SK-N-SH (cell line): ENCODE data around the gene PPP1R27. TPM values are rescaled to one million over a fixed set of nuclear protein-coding genes. Genes with fewer than 3 reads are reported as not detected.

ENCODE experiments used
- CTCF ChIA-PET: fragments of 300-600, 350-600 bp; formaldehyde crosslinking; extraction: SDS; loops from one replicate; lab custom pipeline; 2021; lab: Yijun Ruan, JAX
- POLR2A ChIA-PET: fragments of 350-600 bp; sonication (Branson Sonifier 250); formaldehyde crosslinking; extraction: SDS; loops from one replicate; lab custom pipeline; 2020; ENCODE audit warnings: antibody characterized with exemption, inconsistent platforms; lab: Yijun Ruan, JAX
- DNase-seq: peaks from one replicate; pipeline ENCODE4 v3.0.0; 2012
- H2AFZ ChIP-seq: fragments of 200-600 bp; sonication (generic); 2 replicates; pipeline ENCODE4 v1.8.1; 2016; ENCODE audit warnings: antibody characterized with exemption, mild to moderate bottlenecking, low read depth
- H3F3A ChIP-seq: fragments of 200-600 bp; sonication (generic); replicated peaks from 2 replicates; pipeline ENCODE3; 2016; ENCODE audit warnings: antibody characterized with exemption, mild to moderate bottlenecking; ENCODE audit not compliant: insufficient read depth
- H3K27ac ChIP-seq, 2 experiments: fragments of 200-500 bp in 1 of 2; fragments of 200-600 bp in 1 of 2; sonication (Bioruptor generic) in 1 of 2; sonication (generic), shearing (Covaris generic) in 1 of 2; 2 replicates each; pipeline versions ENCODE4 v1.5.1 to v1.6.1; 2014 to 2016; ENCODE audit warnings: low read depth in 2 of 2, inconsistent platforms in 1 of 2, low read length in 1 of 2, mild to moderate bottlenecking in 1 of 2, mixed read lengths in 1 of 2
- H3K27me3 ChIP-seq: fragments of 200-600 bp; sonication (generic), shearing (Covaris generic); 2 replicates; pipeline ENCODE4 v1.6.1; 2016; ENCODE audit warnings: mixed run types; ENCODE audit not compliant: insufficient read depth
- H3K36me3 ChIP-seq, 2 experiments: fragments of 200-500 bp in 1 of 2; fragments of 200-600 bp in 1 of 2; sonication (Bioruptor generic) in 1 of 2; sonication (generic) in 1 of 2; replicated peaks in 1 of 2; 2 replicates each; pipeline versions ENCODE3 to v1.5.1; 2014 to 2016; ENCODE audit warnings: low read length in 1 of 2, mild to moderate bottlenecking in 1 of 2; ENCODE audit not compliant: insufficient read depth in 2 of 2, control insufficient read depth in 1 of 2
- H3K4me1 ChIP-seq, 2 experiments: fragments of 200-500 bp in 1 of 2; fragments of 200-600 bp in 1 of 2; sonication (Bioruptor generic) in 1 of 2; sonication (generic), shearing (Covaris generic) in 1 of 2; 2 replicates each; pipeline versions ENCODE4 v1.5.1 to v1.6.1; 2014 to 2016; ENCODE audit warnings: low read depth in 1 of 2, low read length in 1 of 2, mixed run types in 1 of 2; ENCODE audit not compliant: insufficient read depth in 2 of 2, control insufficient read depth in 1 of 2
- H3K4me2 ChIP-seq: fragments of 200-600 bp; sonication (generic), shearing (Covaris generic); 2 replicates; pipeline ENCODE4 v1.6.1; 2017; ENCODE audit warnings: mixed run types
- H3K4me3 ChIP-seq, 2 experiments: fragments of 200-500 bp in 1 of 2; fragments of 200-600 bp in 1 of 2; sonication (Bioruptor generic) in 1 of 2; sonication (generic), shearing (Covaris generic) in 1 of 2; 2 replicates each; pipeline versions ENCODE4 v1.5.1 to v1.8.1; 2014 to 2016; ENCODE audit warnings: low read depth in 2 of 2, inconsistent platforms in 1 of 2, low read length in 1 of 2, mild to moderate bottlenecking in 1 of 2, mixed read lengths in 1 of 2, moderate library complexity in 1 of 2
- H3K79me2 ChIP-seq: fragments of 200-600 bp; sonication (generic); 2 replicates; pipeline ENCODE4 v1.8.1; 2017; ENCODE audit warnings: mild to moderate bottlenecking; ENCODE audit not compliant: insufficient read depth
- H3K9ac ChIP-seq: fragments of 200-600 bp; sonication (generic); 2 replicates; pipeline ENCODE4 v1.6.1; 2017; ENCODE audit warnings: mixed run types
- H3K9me2 ChIP-seq: fragments of 200-600 bp; sonication (generic); 2 replicates; pipeline ENCODE4 v1.6.1; 2017; ENCODE audit warnings: mixed run types
- H3K9me3 ChIP-seq: fragments of 200-600 bp; sonication (generic); 2 replicates; pipeline ENCODE4 v1.6.1; 2017; ENCODE audit warnings: mixed run types, mild to moderate bottlenecking, moderate library complexity
- H4K20me1 ChIP-seq: fragments of 200-600 bp; sonication (generic); 2 replicates; pipeline ENCODE4 v1.6.1; 2017; ENCODE audit warnings: mild to moderate bottlenecking, mixed run types; ENCODE audit not compliant: insufficient read depth
- GABPA ChIP-seq: IDR thresholded peaks from 2 replicates; pipeline ENCODE4 v1.4.0; 2012; ENCODE audit warnings: low read depth, mild to moderate bottlenecking
- NRF1 ChIP-seq: IDR thresholded peaks from 2 replicates; pipeline ENCODE4 v1.6.1; 2012; ENCODE audit warnings: low read depth, mild to moderate bottlenecking, low read length
- POLR2AphosphoS5 ChIP-seq: IDR thresholded peaks from 2 replicates; pipeline ENCODE4 v1.6.1; 2012; ENCODE audit warnings: low read depth, low read length
- RXRA ChIP-seq: IDR thresholded peaks from 2 replicates; pipeline ENCODE4 v1.4.0; 2012; ENCODE audit warnings: low read depth, mild to moderate bottlenecking, borderline replicate concordance
- TCF12 ChIP-seq: IDR thresholded peaks from 2 replicates; pipeline ENCODE4 v1.4.0; 2012
- WGBS: methylation state at CpG from one replicate; pipeline ENCODE4 v1.1.6; 2017; ENCODE audit warnings: low lambda C conversion rate; 5-methylcytosine and 5-hydroxymethylcytosine counted together
- polyA plus RNA-seq, 3 experiments: library from polyadenylated mRNA; depleted of rRNA; stranded (reverse); fragments of >200 nt; gene quantifications; 2 replicates each; pipeline ENCODE4 v1.2.3, GENCODE V29; 2012
- TF ChIP-seq, protein P1 (sequence below): IDR thresholded peaks from 2 replicates; pipeline ENCODE4; 2012
- TF ChIP-seq, protein P2 (sequence below): fragments of 150-350 bp; IDR thresholded peaks from 2 replicates; pipeline ENCODE4 v1.6.1; 2017; ENCODE audit warnings: antibody characterized with exemption, low read length, low read depth, borderline replicate concordance

The PPP1R27 gene
- polyA plus RNA-seq, 1 of the 3 experiments (the other 2 are of a cell fraction) = 0.07 TPM

DNA sequence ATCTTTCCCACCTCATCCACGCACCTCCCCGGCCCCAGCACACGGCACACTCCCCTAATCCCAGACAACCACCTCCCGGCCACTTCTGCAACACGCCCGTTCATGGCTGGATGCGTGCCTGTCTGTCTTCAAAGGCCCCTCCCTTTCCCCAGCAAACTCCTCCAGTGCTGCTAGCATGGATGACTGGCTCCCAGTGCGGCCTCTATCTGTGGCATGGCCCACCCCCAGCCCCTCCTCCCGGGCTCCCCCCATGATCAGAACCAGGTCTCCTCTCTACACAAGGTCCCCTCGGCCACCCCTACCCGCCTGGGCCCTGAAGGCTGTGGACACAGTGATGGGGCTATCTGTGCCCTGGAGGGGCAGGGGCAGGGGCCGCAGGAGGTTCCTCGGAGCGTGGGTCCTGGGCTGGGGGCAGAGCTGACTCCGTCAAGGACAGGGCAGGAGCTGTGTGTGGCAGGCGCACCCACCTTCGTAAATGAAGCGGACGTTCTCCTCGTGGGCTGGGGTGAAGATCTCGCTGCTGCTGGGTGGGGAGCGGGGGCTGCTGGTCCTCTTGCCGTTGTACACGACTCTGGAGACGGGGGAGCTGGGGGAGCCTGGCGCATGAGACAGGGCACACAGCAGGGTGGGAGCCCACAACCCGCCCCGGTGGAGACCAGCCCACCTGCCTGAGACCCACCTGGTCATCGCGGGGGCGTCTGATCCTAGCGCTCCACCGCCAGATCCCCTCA lies 10.9 kb downstream of the PPP1R27 start:
- TF ChIP-seq, protein P1, sequence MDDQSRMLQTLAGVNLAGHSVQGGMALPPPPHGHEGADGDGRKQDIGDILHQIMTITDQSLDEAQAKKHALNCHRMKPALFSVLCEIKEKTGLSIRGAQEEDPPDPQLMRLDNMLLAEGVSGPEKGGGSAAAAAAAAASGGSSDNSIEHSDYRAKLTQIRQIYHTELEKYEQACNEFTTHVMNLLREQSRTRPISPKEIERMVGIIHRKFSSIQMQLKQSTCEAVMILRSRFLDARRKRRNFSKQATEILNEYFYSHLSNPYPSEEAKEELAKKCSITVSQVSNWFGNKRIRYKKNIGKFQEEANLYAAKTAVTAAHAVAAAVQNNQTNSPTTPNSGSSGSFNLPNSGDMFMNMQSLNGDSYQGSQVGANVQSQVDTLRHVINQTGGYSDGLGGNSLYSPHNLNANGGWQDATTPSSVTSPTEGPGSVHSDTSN = no peak
- Histone ChIP-seq H3K36me3 (peaks cover 0 to 5% of the 10 kb centered on the region in 2 experiments), H2AFZ (no peak overlapping the region), H3K9me3 (no peaks in the 10 kb centered on the region), H3K4me1 (peaks cover 0 to 16% of the 10 kb centered on the region in 2 experiments; a peak in 1 of 4 replicates), H3F3A (peaks cover 3% of the 10 kb centered on the region), H3K9ac (no peak overlapping the region), H3K4me2 (no peak overlapping the region), H4K20me1 (peaks cover 17% of the 10 kb centered on the region; the same call in 1 of the 2 replicates), H3K27me3 (no peaks in the 10 kb centered on the region), H3K4me3 (no peak overlapping the region), H3K27ac (no peak overlapping the region), H3K9me2 (no peaks in the 10 kb centered on the region), H3K79me2 (peaks cover 20% of the 10 kb centered on the region)
- 94% methylated on average over 25 of the region's 33 CpGs for WGBS
- CTCF ChIA-PET = interaction anchor here (0.6 to 2.4 kb wide), 2 partner anchors 89 to 1797 kb away, joined by 3 to 11 read pairs; no protein-coding TSS in a partner anchor
- no peak for DNase-seq
- POLR2A ChIA-PET = no interaction called here

DNA sequence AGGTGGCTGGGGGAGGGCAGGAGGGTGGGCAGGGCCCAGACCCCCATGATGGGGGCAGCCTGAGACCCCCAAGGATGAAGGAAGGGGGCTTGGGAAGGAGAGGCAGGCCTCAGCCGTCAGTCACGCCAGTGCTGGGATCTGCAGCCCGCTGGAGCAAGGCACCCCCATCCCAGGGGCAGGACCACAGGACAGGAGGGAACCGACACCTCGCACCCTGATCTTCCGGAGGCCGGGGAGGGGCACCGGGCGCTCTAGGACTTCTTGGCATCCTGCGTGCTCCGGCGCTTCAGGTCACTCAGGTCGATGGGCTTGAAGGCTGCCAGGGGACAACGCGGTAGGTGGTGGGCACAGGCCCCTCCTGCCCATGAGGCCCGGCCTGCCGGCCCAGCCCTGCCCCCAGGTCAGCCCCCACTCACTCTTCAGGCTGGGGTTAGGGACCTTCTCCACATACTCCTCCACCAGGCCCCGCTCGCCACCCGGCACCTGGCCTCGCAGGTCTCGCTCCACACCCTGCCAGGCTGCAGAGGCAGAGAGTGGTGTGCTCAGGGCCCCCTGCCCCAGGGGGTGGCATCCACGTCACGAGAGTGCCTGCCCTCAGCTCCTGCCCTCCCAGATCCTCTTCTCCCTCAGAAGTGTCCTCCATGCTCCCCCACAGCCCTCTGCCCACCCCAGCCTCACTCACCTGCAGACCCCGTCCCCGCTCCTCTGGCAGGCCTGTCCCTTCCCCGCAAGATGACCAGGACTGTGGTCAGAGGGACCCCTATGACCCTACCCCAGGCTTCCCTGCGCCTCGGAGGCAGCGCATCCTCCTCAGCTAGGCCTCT lies 11.6 kb downstream of the PPP1R27 start:
- Histone ChIP-seq H2AFZ (no peak overlapping the region), H3K9ac (no peak overlapping the region), H3K79me2 (peaks cover 14% of the 10 kb centered on the region), H3K4me1 (peaks cover 0 to 11% of the 10 kb centered on the region in 2 experiments; a peak in 1 of 4 replicates), H3K9me3 (no peaks in the 10 kb centered on the region), H3K9me2 (no peaks in the 10 kb centered on the region), H3K27me3 (no peaks in the 10 kb centered on the region), H3K4me2 (no peak overlapping the region), H4K20me1 (peaks cover 13% of the 10 kb centered on the region; the same call in 1 of the 2 replicates), H3K36me3 (peaks cover 0 to 5% of the 10 kb centered on the region in 2 experiments), H3F3A (peaks cover 3% of the 10 kb centered on the region), H3K4me3 (no peak overlapping the region), H3K27ac (no peak overlapping the region)
- no peak for TF ChIP-seq GABPA
- no peak for TF ChIP-seq NRF1
- TF ChIP-seq, protein P1 = no peak
- TF ChIP-seq RXRA = no peak
- TF ChIP-seq POLR2AphosphoS5 = no peak
- TF ChIP-seq, protein P2, sequence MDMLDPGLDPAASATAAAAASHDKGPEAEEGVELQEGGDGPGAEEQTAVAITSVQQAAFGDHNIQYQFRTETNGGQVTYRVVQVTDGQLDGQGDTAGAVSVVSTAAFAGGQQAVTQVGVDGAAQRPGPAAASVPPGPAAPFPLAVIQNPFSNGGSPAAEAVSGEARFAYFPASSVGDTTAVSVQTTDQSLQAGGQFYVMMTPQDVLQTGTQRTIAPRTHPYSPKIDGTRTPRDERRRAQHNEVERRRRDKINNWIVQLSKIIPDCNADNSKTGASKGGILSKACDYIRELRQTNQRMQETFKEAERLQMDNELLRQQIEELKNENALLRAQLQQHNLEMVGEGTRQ = no peak
- TF ChIP-seq TCF12 = no peak
- CTCF ChIA-PET = interaction anchor here (1.1 to 2.6 kb wide), 4 partner anchors 11 to 101 kb away, joined by 3 to 17 read pairs (median 4); no protein-coding TSS in a partner anchor
- POLR2A ChIA-PET = no interaction called here
- no peak for DNase-seq
- WGBS = 97% methylated on average over 24 of the region's 30 CpGs
